HG03520 (cell line): ENCODE measurements around the gene CERS6.
"Not testable (repeated sequence)": the region's sequence is repeated elsewhere in the genome, so short reads cannot be mapped to it uniquely, and the experiment has no call there.

Experiments used
- ATAC-seq: cut with Tn5 transposase; IDR thresholded peaks from one replicate; pipeline ENCODE4 v1.9.1; 2021; ENCODE audit warnings: mild to moderate bottlenecking, moderate library complexity; ENCODE audit not compliant: unreplicated experiment

Gene CERS6

GRCh38 chr2:168633200-168633599 is 177.1 kb downstream of the CERS6 start:
- ATAC-seq, result no peak

DNA sequence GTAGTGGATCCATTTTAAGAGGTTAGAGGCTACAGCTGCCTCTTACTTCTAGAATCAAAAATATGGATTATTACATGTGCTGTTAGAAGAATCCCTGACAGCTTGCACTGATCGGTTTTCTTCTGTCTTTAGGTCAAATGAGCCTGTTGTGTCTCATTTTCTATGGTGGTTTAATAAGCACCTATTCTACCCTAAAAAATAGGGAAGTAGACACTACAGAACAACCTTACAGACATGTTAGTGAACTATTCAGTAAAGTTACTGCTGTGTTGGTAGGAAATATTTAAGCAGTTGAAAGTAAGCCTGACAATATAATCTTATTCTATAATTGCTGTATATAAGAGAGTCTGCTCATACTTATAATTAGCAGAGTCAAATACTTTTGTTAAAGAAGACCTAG is 177.8 kb downstream of the CERS6 start:
- ATAC-seq, result peak; percentile 52

- no peak for ATAC-seq
Measured at GRCh38 chr2:168635065-168635577, 179.0 kb downstream of the CERS6 start.

- ATAC-seq, result no peak
Measured at GRCh38 chr2:168639018-168639417, 182.9 kb downstream of the CERS6 start.

DNA sequence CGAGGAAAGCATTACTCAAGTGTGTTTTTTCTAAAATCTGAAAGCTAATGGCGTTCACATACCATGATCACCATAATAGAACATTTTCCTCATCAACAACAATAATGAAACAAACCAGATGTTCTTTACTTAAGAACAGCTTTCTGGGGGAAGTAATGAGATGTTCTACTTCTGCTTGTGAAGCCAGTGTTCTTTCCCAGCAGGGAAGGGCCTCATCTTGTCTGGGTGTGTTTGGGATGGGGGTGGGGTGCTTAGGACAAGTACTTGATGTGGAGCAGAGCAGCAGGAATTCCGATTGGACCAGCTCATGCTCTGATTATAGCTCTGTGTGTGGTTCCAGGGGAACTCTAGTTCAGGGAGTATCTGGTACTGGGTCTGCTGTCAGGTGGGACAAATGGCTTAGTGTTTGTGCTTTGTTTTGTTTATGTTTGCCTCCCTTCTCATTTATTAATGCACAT is 183.4 kb downstream of the CERS6 start:
- no peak for ATAC-seq

DNA sequence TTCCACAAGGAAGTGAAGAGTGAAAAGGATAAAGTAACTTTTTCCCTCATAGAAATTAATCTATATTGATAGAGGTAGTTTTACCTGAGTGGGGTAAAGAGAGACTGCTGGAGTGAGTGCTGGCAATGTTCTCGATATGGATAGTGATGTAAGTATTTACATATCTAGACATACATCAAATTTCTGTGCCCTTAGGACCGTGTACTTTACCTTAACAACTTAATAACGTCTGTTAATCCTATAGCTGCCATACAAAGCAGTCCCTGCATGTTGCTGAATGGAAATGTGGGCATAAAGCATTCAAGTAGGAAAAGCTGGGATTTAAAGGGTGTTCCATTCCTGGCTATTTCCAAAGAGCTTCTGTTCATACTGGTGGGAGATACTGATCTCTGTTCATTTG is 184.0 kb downstream of the CERS6 start:
- ATAC-seq, result no peak

GRCh38 chr2:168641636-168642035 is 185.6 kb downstream of the CERS6 start:
- no peak for ATAC-seq

GRCh38 chr2:168642873-168643272 is 186.8 kb downstream of the CERS6 start:
- no peak for ATAC-seq

GRCh38 chr2:168643979-168644378 is 187.9 kb downstream of the CERS6 start:
- no peak for ATAC-seq

- ATAC-seq, result no peak
Measured at GRCh38 chr2:168645696-168646338, 189.7 kb downstream of the CERS6 start.

DNA sequence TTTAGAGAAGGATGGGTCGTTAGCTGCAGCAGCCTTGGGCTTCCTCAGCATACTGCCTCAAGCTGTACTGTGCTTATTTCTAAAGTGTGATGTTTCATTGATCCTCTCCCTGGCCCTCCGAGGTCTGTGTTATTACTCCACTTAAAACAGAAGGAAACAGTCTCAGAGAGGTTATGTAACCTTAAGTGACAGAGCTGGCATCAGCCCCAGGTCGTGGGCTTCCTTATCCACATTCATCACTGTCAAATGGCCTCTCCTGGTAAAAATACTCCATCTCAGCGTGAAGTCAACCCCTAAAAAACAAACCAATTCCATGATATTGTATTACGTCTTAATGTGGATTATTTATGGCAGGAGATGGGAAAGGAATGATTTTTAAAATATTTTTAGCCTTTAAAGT is 193.0 kb downstream of the CERS6 start:
- no peak for ATAC-seq

- no peak for ATAC-seq
Measured at GRCh38 chr2:168649562-168649961, 193.5 kb downstream of the CERS6 start.

DNA sequence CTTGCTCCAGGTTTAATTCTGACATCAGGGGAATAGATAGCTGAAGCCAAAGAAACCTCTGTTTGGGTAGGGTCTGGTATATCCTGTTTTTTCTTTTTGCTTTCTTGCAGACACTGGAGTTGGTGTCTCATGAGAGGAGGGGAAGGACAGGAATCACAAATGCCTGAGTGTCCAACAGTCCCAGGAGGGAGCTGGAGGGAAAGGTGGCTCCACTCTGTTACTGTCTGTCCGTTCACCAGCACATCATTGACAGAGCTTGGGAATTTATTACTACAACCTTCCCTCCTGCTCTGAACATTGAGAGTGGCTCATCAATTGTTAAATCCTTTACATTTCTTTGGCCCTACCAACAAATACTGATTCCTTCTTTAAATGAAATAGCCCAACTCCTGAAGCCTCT is 194.1 kb downstream of the CERS6 start:
- no peak for ATAC-seq

DNA sequence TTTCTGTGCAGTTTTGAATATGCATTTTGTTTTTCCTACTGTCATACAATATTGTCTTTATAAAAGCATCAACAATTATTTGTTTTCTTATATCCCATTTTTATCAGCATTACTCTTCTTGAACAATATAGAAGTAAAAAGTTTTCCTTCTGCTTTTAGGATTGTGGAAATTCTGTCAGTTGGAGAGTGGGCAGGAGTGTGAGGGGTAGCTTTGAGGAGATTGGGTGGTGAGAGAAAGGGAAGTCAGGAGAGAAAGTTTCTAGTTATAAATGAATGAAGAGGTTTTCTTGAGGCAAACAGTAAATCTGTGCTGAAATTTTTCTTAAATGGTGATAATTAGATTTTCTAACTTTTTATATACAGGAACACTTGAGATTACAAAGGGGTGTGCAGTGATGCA is 194.7 kb downstream of the CERS6 start:
- ATAC-seq, result no peak

- ATAC-seq, result no peak
Measured at GRCh38 chr2:168652997-168653921, 197.2 kb downstream of the CERS6 start.

- ATAC-seq, result no peak
Measured at GRCh38 chr2:168654705-168655104, 198.6 kb downstream of the CERS6 start.

DNA sequence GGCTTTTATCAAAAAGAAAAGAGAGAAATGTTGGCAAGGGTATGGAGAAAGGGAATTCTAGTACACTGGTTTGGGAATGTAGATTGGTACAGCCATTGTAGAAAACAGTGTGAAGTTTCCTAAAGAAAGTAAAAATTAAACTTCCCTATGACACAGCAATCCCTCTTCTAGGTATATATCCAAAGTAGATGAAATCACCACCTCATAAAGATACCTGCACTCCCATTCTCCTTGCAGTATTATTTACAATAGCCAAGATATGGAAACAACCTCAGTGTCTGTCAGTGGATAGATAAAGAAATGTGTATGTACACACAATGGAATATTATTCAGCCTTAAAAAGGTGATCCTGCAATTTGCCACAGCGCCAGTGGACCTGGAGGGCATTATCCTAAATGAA is 199.1 kb downstream of the CERS6 start:
- ATAC-seq, result no peak

DNA sequence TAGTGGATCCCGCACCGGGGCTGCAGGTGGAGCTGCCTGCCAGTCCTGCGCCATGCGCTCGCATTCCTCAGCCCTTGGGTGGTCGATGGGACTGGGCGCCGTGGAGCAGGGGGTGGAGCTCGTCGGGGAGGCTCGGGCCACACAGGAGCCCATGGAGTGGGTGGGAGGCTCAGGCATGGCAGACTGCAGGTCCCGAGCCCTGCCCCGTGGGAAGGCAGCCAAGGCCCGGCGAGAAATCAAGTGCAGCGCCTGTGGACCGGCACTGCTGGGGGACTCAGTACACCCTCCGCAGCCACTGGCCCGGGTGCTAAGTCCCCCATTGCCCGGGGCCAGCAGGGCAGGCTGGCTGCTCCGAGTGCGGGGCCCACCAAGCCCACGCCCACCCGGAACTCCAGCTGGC is 201.3 kb downstream of the CERS6 start:
- not testable (repeated sequence) for ATAC-seq

DNA sequence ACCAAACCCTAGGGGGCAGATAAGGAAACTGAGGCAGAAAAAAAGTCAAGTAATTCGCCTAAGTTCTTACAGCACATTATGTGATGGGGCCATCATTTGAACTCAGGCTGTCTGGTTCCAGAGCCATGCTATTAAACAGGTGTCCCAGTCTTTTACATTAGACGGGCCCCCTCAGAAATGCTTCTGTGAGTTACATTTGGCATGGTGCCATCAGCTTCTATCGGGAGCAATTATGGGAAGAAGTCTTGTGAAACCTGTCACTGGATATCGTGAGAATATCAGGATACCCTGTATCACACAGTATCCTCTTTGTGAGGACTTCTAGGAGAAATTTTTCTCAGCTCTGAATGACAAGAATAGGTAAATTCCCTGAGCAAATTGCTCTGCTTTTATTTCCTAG is 202.6 kb downstream of the CERS6 start:
- no peak for ATAC-seq

- ATAC-seq, result no peak
Measured at GRCh38 chr2:168660870-168661862, 205.1 kb downstream of the CERS6 start.

DNA sequence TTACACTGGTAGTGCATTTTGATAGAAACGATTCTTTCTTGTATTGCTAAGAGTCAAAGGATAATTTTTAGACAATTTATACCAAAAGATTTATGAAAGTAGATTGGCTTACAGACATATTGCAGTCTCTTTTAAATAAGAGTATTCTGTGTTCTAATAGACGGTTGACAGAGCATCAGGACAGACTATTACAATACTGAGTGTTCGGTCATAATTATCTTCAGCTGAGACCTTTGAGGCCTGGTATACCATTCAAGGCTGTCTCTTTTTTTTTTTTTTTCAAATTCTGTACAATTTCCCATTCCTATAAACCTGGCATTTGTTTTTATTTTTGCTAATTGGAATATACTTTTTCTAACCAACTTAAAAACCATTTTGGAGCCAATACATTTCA is 205.8 kb downstream of the CERS6 start:
- ATAC-seq, result no peak
